SK-N-SH (cell line): ENCODE data around the gene MTR. TPM values are rescaled to one million over a fixed set of nuclear protein-coding genes. Genes with fewer than 3 reads are reported as not detected.

Experiments
- CTCF ChIA-PET: fragments of 300-600, 350-600 bp; formaldehyde crosslinking; extraction: SDS; loops from one replicate; lab custom pipeline; 2021; lab: Yijun Ruan, JAX
- POLR2A ChIA-PET: fragments of 350-600 bp; sonication (Branson Sonifier 250); formaldehyde crosslinking; extraction: SDS; loops from one replicate; lab custom pipeline; 2020; ENCODE audit warnings: antibody characterized with exemption, inconsistent platforms; lab: Yijun Ruan, JAX
- DNase-seq: peaks from one replicate; pipeline ENCODE4 v3.0.0; 2012
- H2AFZ ChIP-seq: fragments of 200-600 bp; sonication (generic); 2 replicates; pipeline ENCODE4 v1.8.1; 2016; ENCODE audit warnings: antibody characterized with exemption, mild to moderate bottlenecking, low read depth
- H3F3A ChIP-seq: fragments of 200-600 bp; sonication (generic); replicated peaks from 2 replicates; pipeline ENCODE3; 2016; ENCODE audit warnings: antibody characterized with exemption, mild to moderate bottlenecking; ENCODE audit not compliant: insufficient read depth
- H3K27ac ChIP-seq, 2 experiments: fragments of 200-500 bp in 1 of 2; fragments of 200-600 bp in 1 of 2; sonication (Bioruptor generic) in 1 of 2; sonication (generic), shearing (Covaris generic) in 1 of 2; 2 replicates each; pipeline versions ENCODE4 v1.5.1 to v1.6.1; 2014 to 2016; ENCODE audit warnings: low read depth in 2 of 2, inconsistent platforms in 1 of 2, low read length in 1 of 2, mild to moderate bottlenecking in 1 of 2, mixed read lengths in 1 of 2
- H3K27me3 ChIP-seq: fragments of 200-600 bp; sonication (generic), shearing (Covaris generic); 2 replicates; pipeline ENCODE4 v1.6.1; 2016; ENCODE audit warnings: mixed run types; ENCODE audit not compliant: insufficient read depth
- H3K36me3 ChIP-seq, 2 experiments: fragments of 200-500 bp in 1 of 2; fragments of 200-600 bp in 1 of 2; sonication (Bioruptor generic) in 1 of 2; sonication (generic) in 1 of 2; replicated peaks in 1 of 2; 2 replicates each; pipeline versions ENCODE3 to v1.5.1; 2014 to 2016; ENCODE audit warnings: low read length in 1 of 2, mild to moderate bottlenecking in 1 of 2; ENCODE audit not compliant: insufficient read depth in 2 of 2, control insufficient read depth in 1 of 2
- H3K4me1 ChIP-seq, 2 experiments: fragments of 200-500 bp in 1 of 2; fragments of 200-600 bp in 1 of 2; sonication (Bioruptor generic) in 1 of 2; sonication (generic), shearing (Covaris generic) in 1 of 2; 2 replicates each; pipeline versions ENCODE4 v1.5.1 to v1.6.1; 2014 to 2016; ENCODE audit warnings: low read depth in 1 of 2, low read length in 1 of 2, mixed run types in 1 of 2; ENCODE audit not compliant: insufficient read depth in 2 of 2, control insufficient read depth in 1 of 2
- H3K4me2 ChIP-seq: fragments of 200-600 bp; sonication (generic), shearing (Covaris generic); 2 replicates; pipeline ENCODE4 v1.6.1; 2017; ENCODE audit warnings: mixed run types
- H3K4me3 ChIP-seq, 2 experiments: fragments of 200-500 bp in 1 of 2; fragments of 200-600 bp in 1 of 2; sonication (Bioruptor generic) in 1 of 2; sonication (generic), shearing (Covaris generic) in 1 of 2; 2 replicates each; pipeline versions ENCODE4 v1.5.1 to v1.8.1; 2014 to 2016; ENCODE audit warnings: low read depth in 2 of 2, inconsistent platforms in 1 of 2, low read length in 1 of 2, mild to moderate bottlenecking in 1 of 2, mixed read lengths in 1 of 2, moderate library complexity in 1 of 2
- H3K79me2 ChIP-seq: fragments of 200-600 bp; sonication (generic); 2 replicates; pipeline ENCODE4 v1.8.1; 2017; ENCODE audit warnings: mild to moderate bottlenecking; ENCODE audit not compliant: insufficient read depth
- H3K9ac ChIP-seq: fragments of 200-600 bp; sonication (generic); 2 replicates; pipeline ENCODE4 v1.6.1; 2017; ENCODE audit warnings: mixed run types
- H3K9me2 ChIP-seq: fragments of 200-600 bp; sonication (generic); 2 replicates; pipeline ENCODE4 v1.6.1; 2017; ENCODE audit warnings: mixed run types
- H3K9me3 ChIP-seq: fragments of 200-600 bp; sonication (generic); 2 replicates; pipeline ENCODE4 v1.6.1; 2017; ENCODE audit warnings: mixed run types, mild to moderate bottlenecking, moderate library complexity
- H4K20me1 ChIP-seq: fragments of 200-600 bp; sonication (generic); 2 replicates; pipeline ENCODE4 v1.6.1; 2017; ENCODE audit warnings: mild to moderate bottlenecking, mixed run types; ENCODE audit not compliant: insufficient read depth
- CHD2 ChIP-seq: fragments of 150-350 bp; IDR thresholded peaks from 2 replicates; pipeline ENCODE4 v1.6.1; 2018; ENCODE audit warnings: low read length; ENCODE audit not compliant: partially characterized antibody
- ELF1 ChIP-seq: IDR thresholded peaks from 2 replicates; pipeline ENCODE4 v1.4.0; 2012
- EP300 ChIP-seq, 2 experiments: IDR thresholded peaks; 2 replicates each; pipeline versions ENCODE4 v1.4.0 to v1.6.1; 2012; ENCODE audit warnings: borderline replicate concordance in 1 of 2, low read depth in 1 of 2, low read length in 1 of 2
- EZH2phosphoT487 ChIP-seq: fragments of 200-600 bp; sonication (generic); IDR thresholded peaks from 2 replicates; pipeline ENCODE4 v1.6.1; 2017; ENCODE audit warnings: low read depth, mixed run types, mild to moderate bottlenecking, antibody characterized with exemption, moderate library complexity, borderline replicate concordance
- FOXJ3 ChIP-seq: sonication (generic); formaldehyde crosslinking; IDR thresholded peaks from 2 replicates; pipeline ENCODE4 v1.5.1; 2020; ENCODE audit warnings: mild to moderate bottlenecking, missing genetic modification reagents
- FOXM1 ChIP-seq: IDR thresholded peaks from 2 replicates; pipeline ENCODE4 v1.4.0; 2012; ENCODE audit warnings: low read depth, mild to moderate bottlenecking
- GABPA ChIP-seq: IDR thresholded peaks from 2 replicates; pipeline ENCODE4 v1.4.0; 2012; ENCODE audit warnings: low read depth, mild to moderate bottlenecking
- GATA2 ChIP-seq: sonication (generic); formaldehyde crosslinking; IDR thresholded peaks from 2 replicates; pipeline ENCODE4 v1.5.0; 2020; ENCODE audit warnings: mild to moderate bottlenecking, missing genetic modification reagents
- NRF1 ChIP-seq: IDR thresholded peaks from 2 replicates; pipeline ENCODE4 v1.6.1; 2012; ENCODE audit warnings: low read depth, mild to moderate bottlenecking, low read length
- RAD21 ChIP-seq: IDR thresholded peaks from 2 replicates; pipeline ENCODE4 v1.6.1; 2012; ENCODE audit warnings: mild to moderate bottlenecking, low read length
- RFX5 ChIP-seq: IDR thresholded peaks from 2 replicates; pipeline ENCODE4 v1.6.1; 2012; ENCODE audit warnings: mild to moderate bottlenecking, improper control_type of control experiment, low read length
- RXRA ChIP-seq: IDR thresholded peaks from 2 replicates; pipeline ENCODE4 v1.4.0; 2012; ENCODE audit warnings: low read depth, mild to moderate bottlenecking, borderline replicate concordance
- TCF12 ChIP-seq: IDR thresholded peaks from 2 replicates; pipeline ENCODE4 v1.4.0; 2012
- YY1 ChIP-seq: IDR thresholded peaks from 2 replicates; pipeline ENCODE4 v1.4.0; 2012; ENCODE audit warnings: low read depth, mild to moderate bottlenecking
- WGBS: methylation state at CpG from one replicate; pipeline ENCODE4 v1.1.6; 2017; ENCODE audit warnings: low lambda C conversion rate; 5-methylcytosine and 5-hydroxymethylcytosine counted together
- polyA plus RNA-seq, 3 experiments: library from polyadenylated mRNA; depleted of rRNA; stranded (reverse); fragments of >200 nt; gene quantifications; 2 replicates each; pipeline ENCODE4 v1.2.3, GENCODE V29; 2012

The MTR gene
- polyA plus RNA-seq, 1 of the 3 experiments (the other 2 are of a cell fraction) = 5.4 TPM

DNA sequence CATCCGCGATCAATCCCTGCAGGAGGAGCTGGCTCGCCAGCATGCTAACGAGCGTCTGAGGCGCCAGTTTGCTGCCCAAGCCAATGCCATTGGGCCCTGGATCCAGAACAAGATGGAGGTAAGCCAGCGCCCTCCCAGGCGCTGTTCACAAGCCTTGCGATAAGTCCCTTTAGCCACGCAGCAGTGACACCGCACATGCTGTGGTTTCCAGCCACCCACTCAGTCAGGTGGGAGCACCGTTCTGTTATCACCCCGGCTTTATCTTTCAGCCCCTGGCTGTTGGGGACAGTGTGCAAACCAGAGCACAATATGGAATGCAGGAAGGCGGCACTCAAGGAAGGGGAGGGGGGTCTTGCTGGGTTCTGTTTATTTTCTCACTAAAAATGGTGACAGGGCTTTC is 41.1 kb upstream of the MTR start:
- DNase-seq = no peak
- no peak overlapping the region for H2AFZ ChIP-seq
- H3F3A ChIP-seq = no peaks in the 10 kb centered on the region
- H3K79me2 ChIP-seq = no peaks in the 10 kb centered on the region
- 84% methylated on average over 12 of the region's 14 CpGs for WGBS
- H4K20me1 ChIP-seq = no peaks in the 10 kb centered on the region
- H3K36me3 ChIP-seq = no peaks in the 10 kb centered on the region
- no peak overlapping the region for H3K4me2 ChIP-seq
- H3K9me2 ChIP-seq = no peaks in the 10 kb centered on the region
- peaks cover 0 to 2% of the 10 kb centered on the region in 2 experiments; a peak in 1 of 4 replicates for H3K4me1 ChIP-seq
- CTCF ChIA-PET = interaction anchor here (0.7 to 2.7 kb wide), 9 partner anchors 10 to 808 kb away, joined by 3 to 14 read pairs (median 4); partner anchors contain the start of gene RYR2
- H3K9me3 ChIP-seq = no peaks in the 10 kb centered on the region
- no peak overlapping the region for H3K9ac ChIP-seq
- H3K27me3 ChIP-seq = no peaks in the 10 kb centered on the region
- TF ChIP-seq EZH2phosphoT487 (no peak), FOXM1 (no peak), RFX5 (no peak), GATA2 (CRISPR knock-in tag) (no peak), CHD2 (no peak), RXRA (no peak), TCF12 (no peak), GABPA (no peak), YY1 (no peak)
- POLR2A ChIA-PET = no interaction called here
- no peak overlapping the region for H3K27ac ChIP-seq
- H3K4me3 ChIP-seq = no peak overlapping the region

- POLR2A ChIA-PET = no interaction called here
These were observed 40.4 kb upstream of the MTR start for GRCh38 chr1:236754525-236755210.

More at GRCh38 chr1:236754525-236755210, 40.4 kb upstream of the MTR start:
- H3K4me1 ChIP-seq = peaks cover 0 to 2% of the 10 kb centered on the region in 2 experiments; a peak in 1 of 4 replicates
- TF ChIP-seq RAD21 (no peak), YY1 (no peak), ELF1 (no peak), FOXM1 (no peak), GATA2 (CRISPR knock-in tag) (no peak), RXRA (no peak), EP300 (IDR thresholded peaks at IDR 0.05; ENCODE audit: borderline replicate concordance in 1 of 2, low read depth in 1 of 2, low read length in 1 of 2) (no peak), FOXJ3 (CRISPR knock-in tag) (no peak), TCF12 (no peak), NRF1 (no peak), RFX5 (no peak)
- no peak overlapping the region for H3K4me3 ChIP-seq
- H3K27ac ChIP-seq = no peak overlapping the region
- H3F3A ChIP-seq = no peaks in the 10 kb centered on the region
- H3K27me3 ChIP-seq = no peaks in the 10 kb centered on the region
- WGBS = 69% methylated on average over 16 of the region's 18 CpGs
- CTCF ChIA-PET = interaction anchor here (1.3 to 2.7 kb wide), 3 partner anchors 9 to 808 kb away, joined by 3 to 14 read pairs (median 4); no protein-coding TSS in a partner anchor
- DNase-seq = no peak
- H3K9ac ChIP-seq = no peak overlapping the region
- no peaks in the 10 kb centered on the region for H4K20me1 ChIP-seq
- H3K79me2 ChIP-seq = no peaks in the 10 kb centered on the region
- H3K9me3 ChIP-seq = no peaks in the 10 kb centered on the region
- no peaks in the 10 kb centered on the region for H3K36me3 ChIP-seq
- H3K4me2 ChIP-seq = no peak overlapping the region
- H2AFZ ChIP-seq = no peak overlapping the region
- no peaks in the 10 kb centered on the region for H3K9me2 ChIP-seq
